NCI-H345 (cell line): ENCODE results near the gene PGP.
"Not testable (repeated sequence)": the region's sequence is repeated elsewhere in the genome, so short reads cannot be mapped to it uniquely, and the experiment has no call there.

Experiments
- DNase-seq: peaks from one replicate; lab custom pipeline; 2025; lab: John Stamatoyannopoulos, UW

The PGP gene

GRCh38 chr16:2214719-2214968, at the start of gene PGP:
PGP (minus strand) TSS chr16:2214840; CDS start chr16:2214777, 63 bp downstream.
- no peak for DNase-seq

- DNase-seq: not testable (repeated sequence)
Measured at GRCh38 chr16:2263026-2263425, 48.4 kb upstream of the PGP start.

GRCh38 chr16:2260250-2260649, 45.6 kb upstream of the PGP start:
- no peak for DNase-seq

GRCh38 chr16:2258530-2258929, 43.9 kb upstream of the PGP start:
- not testable (repeated sequence) for DNase-seq

GRCh38 chr16:2257726-2258125, 43.1 kb upstream of the PGP start:
- no peak for DNase-seq

- DNase-seq: no peak
Measured at GRCh38 chr16:2256531-2257140, 42.0 kb upstream of the PGP start.

GRCh38 chr16:2253293-2253692, 38.7 kb upstream of the PGP start:
- DNase-seq: no peak

GRCh38 chr16:2252806-2253148, 38.1 kb upstream of the PGP start:
- DNase-seq: no peak

GRCh38 chr16:2251296-2252111, 36.9 kb upstream of the PGP start, which contains the start of gene ECI1:
ECI1 (minus strand) TSS chr16:2251587; CDS start chr16:2251566, 21 bp downstream.
- DNase-seq: peak; percentile 93

GRCh38 chr16:2250652-2251295, 36.1 kb upstream of the PGP start:
- DNase-seq: no peak

- DNase-seq: no peak
Measured at GRCh38 chr16:2246301-2246885, 31.8 kb upstream of the PGP start.

- DNase-seq: no peak
Measured at GRCh38 chr16:2244926-2245795, 30.5 kb upstream of the PGP start.

- no peak for DNase-seq
Measured at GRCh38 chr16:2244301-2244700, 29.7 kb upstream of the PGP start.

- DNase-seq: no peak
Measured at GRCh38 chr16:2243781-2244180, 29.1 kb upstream of the PGP start.

- DNase-seq: no peak
Measured at GRCh38 chr16:2243031-2243528, 28.4 kb upstream of the PGP start.

GRCh38 chr16:2242598-2242997, 28.0 kb upstream of the PGP start:
- DNase-seq: no peak

- DNase-seq: not testable (repeated sequence)
Measured at GRCh38 chr16:2240331-2240730, 25.7 kb upstream of the PGP start.

GRCh38 chr16:2238838-2239675, 24.4 kb upstream of the PGP start:
- no peak for DNase-seq

GRCh38 chr16:2238150-2238837, 23.7 kb upstream of the PGP start:
- DNase-seq: no peak

GRCh38 chr16:2237493-2238149, 23.0 kb upstream of the PGP start:
- no peak for DNase-seq
